EL (cell line): Measurements from ENCODE around the gene PCDHA11.
"Not testable (repeated sequence)": the region's sequence is repeated elsewhere in the genome, so short reads cannot be mapped to it uniquely, and the experiment has no call there.

Experiments
- DNase-seq: peaks from one replicate; pipeline ENCODE4 v3.0.0-alpha.2; 2016

Gene PCDHA11

GRCh38 chr5:140855772-140856674 lies 12.7 kb upstream of the PCDHA11 start, which contains the start of gene PCDHA10:
Gene PCDHA10 (plus strand): TSS chr5:140855897. CDS start chr5:140856049, 152 bp downstream.
- no peak for DNase-seq

- no peak for DNase-seq
Observed at GRCh38 chr5:140857177-140857986, 11.4 kb upstream of the PCDHA11 start.

GRCh38 chr5:140857987-140858240 lies 10.8 kb upstream of the PCDHA11 start:
- no peak for DNase-seq

GRCh38 chr5:140862441-140863295 lies 6.1 kb upstream of the PCDHA11 start:
- DNase-seq, result no peak

DNA sequence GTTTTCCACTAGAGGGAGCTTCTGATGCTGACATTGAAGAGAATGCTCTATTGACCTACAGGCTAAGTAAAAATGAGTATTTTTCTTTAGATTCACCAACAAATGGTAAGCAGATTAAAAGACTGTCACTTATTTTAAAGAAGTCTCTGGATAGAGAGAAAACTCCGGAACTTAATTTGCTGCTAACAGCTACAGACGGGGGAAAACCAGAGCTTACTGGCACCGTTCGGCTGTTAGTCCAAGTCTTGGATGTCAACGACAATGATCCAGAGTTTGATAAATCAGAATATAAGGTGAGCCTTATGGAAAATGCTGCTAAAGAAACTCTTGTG lies 764 bp downstream of the PCDHA11 start:
- no peak for DNase-seq

DNA sequence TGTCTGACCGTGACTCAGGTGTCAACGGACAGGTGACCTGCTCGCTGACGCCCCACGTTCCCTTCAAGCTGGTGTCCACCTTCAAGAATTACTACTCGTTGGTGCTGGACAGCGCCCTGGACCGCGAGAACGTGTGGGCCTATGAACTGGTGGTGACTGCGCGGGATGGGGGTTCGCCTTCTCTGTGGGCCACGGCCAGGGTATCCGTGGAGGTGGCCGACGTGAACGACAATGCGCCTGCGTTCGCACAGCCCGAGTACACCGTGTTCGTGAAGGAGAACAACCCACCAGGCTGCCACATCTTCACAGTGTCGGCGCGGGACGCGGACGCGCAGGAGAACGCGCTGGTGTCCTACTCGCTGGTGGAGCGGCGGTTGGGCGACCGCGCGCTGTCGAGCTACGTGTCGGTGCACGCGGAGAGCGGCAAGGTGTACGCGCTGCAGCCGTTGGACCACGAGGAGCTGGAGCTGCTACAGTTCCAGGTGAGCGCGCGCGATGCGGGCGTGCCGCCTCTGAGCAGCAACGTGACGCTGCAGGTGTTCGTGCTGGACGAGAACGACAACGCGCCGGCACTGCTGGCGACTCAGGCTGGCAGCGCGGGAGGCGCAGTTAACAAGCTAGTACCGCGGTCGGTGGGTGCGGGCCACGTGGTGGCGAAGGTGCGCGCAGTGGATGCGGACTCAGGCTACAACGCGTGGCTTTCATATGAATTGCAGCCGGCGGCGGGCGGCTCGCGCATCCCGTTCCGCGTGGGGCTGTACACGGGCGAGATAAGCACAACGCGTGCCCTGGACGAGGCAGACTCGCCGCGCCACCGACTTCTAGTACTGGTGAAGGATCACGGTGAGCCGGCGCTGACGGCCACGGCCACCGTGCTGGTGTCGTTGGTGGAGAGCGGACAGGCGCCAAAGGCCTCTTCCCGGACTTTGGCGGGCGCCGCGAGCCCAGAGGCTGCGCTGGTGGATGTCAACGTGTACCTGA lies 1.8 kb downstream of the PCDHA11 start:
- DNase-seq, result no peak

GRCh38 chr5:140875085-140876065 lies 6.6 kb downstream of the PCDHA11 start, which contains the start of gene PCDHA12:
Gene PCDHA12 (plus strand): TSS chr5:140875308. CDS start chr5:140875473, 165 bp downstream.
- DNase-seq, result peak; percentile 3

- DNase-seq, result not testable (repeated sequence)
Observed at GRCh38 chr5:140876541-140877261, 7.9 kb downstream of the PCDHA11 start.

- DNase-seq, result no peak
Observed at GRCh38 chr5:140877262-140877581, 8.5 kb downstream of the PCDHA11 start.

- DNase-seq, result no peak
Observed at GRCh38 chr5:140881889-140882590, 13.3 kb downstream of the PCDHA11 start, which contains the start of gene PCDHA13. Gene PCDHA13 (plus strand): TSS chr5:140882124. CDS start chr5:140882269, 145 bp downstream.

DNA sequence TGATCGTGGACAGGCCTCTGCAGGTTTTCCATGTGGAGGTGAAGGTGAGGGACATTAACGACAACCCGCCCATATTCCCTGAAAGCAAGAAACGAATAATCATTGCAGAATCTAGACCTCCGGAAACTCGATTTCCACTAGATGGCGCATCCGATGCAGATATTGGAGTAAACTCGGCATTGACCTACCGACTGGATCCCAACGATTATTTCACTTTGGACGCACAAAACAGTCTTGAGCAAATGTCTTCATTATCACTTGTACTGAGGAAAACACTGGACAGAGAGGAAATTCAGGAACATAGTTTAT lies 13.8 kb downstream of the PCDHA11 start:
- peak; percentile 6 for DNase-seq

DNA sequence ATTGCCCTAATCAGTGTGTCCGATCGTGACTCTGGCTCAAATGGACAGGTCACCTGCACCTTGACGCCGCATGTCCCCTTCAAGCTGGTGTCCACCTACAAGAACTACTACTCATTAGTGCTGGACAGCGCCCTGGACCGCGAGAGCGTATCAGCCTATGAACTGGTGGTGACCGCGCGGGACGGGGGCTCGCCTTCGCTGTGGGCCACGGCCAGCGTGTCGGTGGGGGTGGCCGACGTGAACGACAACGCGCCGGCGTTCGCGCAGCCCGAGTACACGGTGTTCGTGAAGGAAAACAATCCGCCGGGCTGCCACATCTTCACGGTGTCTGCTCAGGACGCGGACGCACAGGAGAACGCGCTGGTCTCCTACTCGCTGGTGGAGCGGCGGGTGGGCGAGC lies 14.6 kb downstream of the PCDHA11 start:
- DNase-seq, result no peak

- DNase-seq, result no peak
Observed at GRCh38 chr5:140883927-140884697, 15.4 kb downstream of the PCDHA11 start.

GRCh38 chr5:140916325-140916724 lies 47.6 kb downstream of the PCDHA11 start:
- no peak for DNase-seq
